EH (cell line): ENCODE results near the gene ZNF197.
"Not testable (repeated sequence)": the region's sequence is repeated elsewhere in the genome, so short reads cannot be mapped to it uniquely, and the experiment has no call there.

Source experiments
- DNase-seq: peaks from one replicate; pipeline ENCODE4 v3.0.0-alpha.2; 2015; ENCODE audit warnings: low read depth

ZNF197 gene

GRCh38 chr3:44665173-44665572, 40.3 kb downstream of the ZNF197 start:
- DNase-seq = no peak

DNA sequence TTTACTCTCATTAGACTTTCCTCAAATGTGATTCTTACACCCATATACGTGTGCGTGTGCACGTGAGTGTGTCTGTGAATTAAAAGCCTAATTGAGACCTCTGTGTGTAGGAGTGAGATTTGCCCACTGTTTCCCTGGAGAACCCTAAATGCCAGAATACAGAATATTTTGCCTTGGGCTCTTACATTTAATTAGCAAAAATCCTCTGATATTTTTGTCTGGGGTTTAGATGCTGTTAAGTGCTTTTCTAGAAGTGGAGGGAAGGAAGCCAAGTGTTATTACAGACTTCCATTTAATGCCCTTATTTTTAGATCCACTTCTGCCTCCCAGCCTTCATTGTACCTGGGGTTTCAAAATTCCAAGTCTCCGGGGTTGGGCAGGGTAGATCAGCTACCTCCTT, 41.5 kb downstream of the ZNF197 start:
- no peak for DNase-seq

GRCh38 chr3:44669760-44670159, 44.9 kb downstream of the ZNF197 start:
- DNase-seq = no peak

DNA sequence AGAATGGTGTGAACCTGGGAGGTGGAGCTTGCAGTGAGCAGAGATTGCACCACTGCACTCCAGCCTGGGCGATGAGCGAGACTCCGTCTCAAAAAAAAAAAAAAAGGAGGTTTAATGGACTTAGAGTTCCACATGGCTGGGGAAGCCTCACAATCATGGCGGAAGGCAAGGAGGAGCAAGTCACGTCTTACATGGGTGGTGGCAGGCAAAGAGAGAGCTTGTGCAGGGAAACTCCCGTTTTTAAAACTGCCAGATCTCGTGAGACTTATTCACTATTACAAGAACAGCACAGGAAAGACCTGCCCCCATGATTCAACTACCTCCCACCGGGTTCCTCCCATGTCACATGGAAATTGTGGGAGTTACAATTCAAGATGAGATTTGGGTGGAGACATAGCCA, 48.6 kb downstream of the ZNF197 start:
- DNase-seq = not testable (repeated sequence)

- DNase-seq = no peak
Measured at GRCh38 chr3:44674211-44674610, 49.4 kb downstream of the ZNF197 start.

GRCh38 chr3:44678480-44679116, 53.8 kb downstream of the ZNF197 start:
- DNase-seq = no peak

GRCh38 chr3:44680921-44681455, 56.2 kb downstream of the ZNF197 start:
- no peak for DNase-seq

GRCh38 chr3:44682182-44682896, 57.5 kb downstream of the ZNF197 start:
- DNase-seq = peak; percentile 54

- peak; percentile 76 for DNase-seq
Measured at GRCh38 chr3:44685128-44685800, 60.4 kb downstream of the ZNF197 start.

GRCh38 chr3:44687898-44688297, 63.1 kb downstream of the ZNF197 start:
- no peak for DNase-seq
